Dedifferentiated amniotic fluid mesenchymal stem cell (primary cell): ENCODE data around the gene SPATS2.
"Not testable (repeated sequence)": the region's sequence is repeated elsewhere in the genome, so short reads cannot be mapped to it uniquely, and the experiment has no call there.

Experiments
- DNase-seq: peaks from one replicate; pipeline ENCODE4 v3.0.0-alpha.2; 2016; ENCODE audit errors: extremely low spot score

SPATS2 gene

GRCh38 chr12:49515266-49515665 lies 148.0 kb downstream of the SPATS2 start:
- DNase-seq, result peak; percentile 23

GRCh38 chr12:49518914-49519573 lies 151.8 kb downstream of the SPATS2 start:
- no peak for DNase-seq

- DNase-seq, result no peak
Measured at GRCh38 chr12:49519574-49519936, 152.3 kb downstream of the SPATS2 start.

- no peak for DNase-seq
Measured at GRCh38 chr12:49521389-49521788, 154.1 kb downstream of the SPATS2 start.

- DNase-seq, result no peak
Measured at GRCh38 chr12:49524660-49525324, 157.5 kb downstream of the SPATS2 start.

- no peak for DNase-seq
Measured at GRCh38 chr12:49525942-49526341, 158.7 kb downstream of the SPATS2 start.

GRCh38 chr12:49527361-49528130 lies 160.3 kb downstream of the SPATS2 start:
- DNase-seq, result no peak

- no peak for DNase-seq
Measured at GRCh38 chr12:49529414-49529813, 162.2 kb downstream of the SPATS2 start.

- DNase-seq, result no peak
Measured at GRCh38 chr12:49531745-49532144, 164.5 kb downstream of the SPATS2 start.

- DNase-seq, result no peak
Measured at GRCh38 chr12:49533331-49533730, 166.1 kb downstream of the SPATS2 start.

GRCh38 chr12:49534122-49534521 lies 166.9 kb downstream of the SPATS2 start:
- DNase-seq, result not testable (repeated sequence)

- no peak for DNase-seq
Measured at GRCh38 chr12:49534731-49535278, 167.5 kb downstream of the SPATS2 start.

- no peak for DNase-seq
Measured at GRCh38 chr12:49535921-49536525, 168.8 kb downstream of the SPATS2 start.

GRCh38 chr12:49536526-49537071 lies 169.3 kb downstream of the SPATS2 start:
- no peak for DNase-seq

- DNase-seq, result no peak
Measured at GRCh38 chr12:49537231-49537751, 170.0 kb downstream of the SPATS2 start.

- no peak for DNase-seq
Measured at GRCh38 chr12:49537752-49538509, 170.7 kb downstream of the SPATS2 start.

- peak; percentile 23 for DNase-seq
Measured at GRCh38 chr12:49538510-49539403, 171.5 kb downstream of the SPATS2 start, which contains the start of gene KCNH3. Gene KCNH3, plus strand, starts transcription at chr12:49539030. Its CDS starts 387 bp downstream, at chr12:49539417.

GRCh38 chr12:49539406-49540228 lies 172.4 kb downstream of the SPATS2 start:
- no peak for DNase-seq
